ENCODE results near the gene ARHGAP32.

Gene ARHGAP32

DNA sequence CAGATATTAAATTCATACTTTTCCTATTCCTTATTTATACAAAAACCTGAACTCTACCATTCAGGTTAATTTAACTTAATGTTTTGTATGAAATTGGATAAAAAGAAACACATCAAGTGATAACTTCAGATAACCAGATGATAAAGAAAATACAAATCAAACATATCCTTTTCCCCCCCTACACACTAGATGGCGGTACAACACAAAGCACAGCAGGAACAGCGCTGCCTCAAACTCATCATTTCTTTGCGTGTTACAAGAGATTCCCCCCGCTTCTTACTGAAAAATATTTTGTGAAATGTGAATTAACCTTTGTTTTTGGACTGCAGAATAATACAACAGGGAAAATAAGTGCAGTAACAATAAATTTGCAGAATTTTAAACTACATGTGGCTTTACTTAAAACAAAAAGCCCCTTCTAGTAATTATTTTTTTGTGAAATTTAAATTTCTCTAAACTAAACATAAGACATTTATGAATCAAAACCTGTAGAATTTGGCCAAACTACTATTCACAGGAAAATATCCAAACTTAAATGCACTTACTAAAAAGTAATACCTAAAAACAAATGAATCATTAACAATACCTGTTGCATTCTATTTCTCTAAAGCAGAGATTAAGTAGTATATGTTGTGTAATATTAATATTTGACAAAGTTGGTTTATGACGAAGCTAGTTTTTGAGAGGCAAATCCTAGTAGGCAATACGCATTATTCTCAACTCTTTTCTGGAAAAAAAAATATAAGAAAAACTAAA lies 74.4 kb downstream of the ARHGAP32 start:
- H3K4me3 ChIP-seq (replicated peaks; ENCODE audit: low read depth, low read length): no peak overlapping the region
- TF ChIP-seq, protein P1, sequence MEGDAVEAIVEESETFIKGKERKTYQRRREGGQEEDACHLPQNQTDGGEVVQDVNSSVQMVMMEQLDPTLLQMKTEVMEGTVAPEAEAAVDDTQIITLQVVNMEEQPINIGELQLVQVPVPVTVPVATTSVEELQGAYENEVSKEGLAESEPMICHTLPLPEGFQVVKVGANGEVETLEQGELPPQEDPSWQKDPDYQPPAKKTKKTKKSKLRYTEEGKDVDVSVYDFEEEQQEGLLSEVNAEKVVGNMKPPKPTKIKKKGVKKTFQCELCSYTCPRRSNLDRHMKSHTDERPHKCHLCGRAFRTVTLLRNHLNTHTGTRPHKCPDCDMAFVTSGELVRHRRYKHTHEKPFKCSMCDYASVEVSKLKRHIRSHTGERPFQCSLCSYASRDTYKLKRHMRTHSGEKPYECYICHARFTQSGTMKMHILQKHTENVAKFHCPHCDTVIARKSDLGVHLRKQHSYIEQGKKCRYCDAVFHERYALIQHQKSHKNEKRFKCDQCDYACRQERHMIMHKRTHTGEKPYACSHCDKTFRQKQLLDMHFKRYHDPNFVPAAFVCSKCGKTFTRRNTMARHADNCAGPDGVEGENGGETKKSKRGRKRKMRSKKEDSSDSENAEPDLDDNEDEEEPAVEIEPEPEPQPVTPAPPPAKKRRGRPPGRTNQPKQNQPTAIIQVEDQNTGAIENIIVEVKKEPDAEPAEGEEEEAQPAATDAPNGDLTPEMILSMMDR (IDR thresholded peaks at IDR 0.05; ENCODE audit: low read depth, low read length, missing control alignments): peak; percentile 84
- peak; percentile 48 for DNase-seq (ENCODE audit: extremely low read depth, low read depth)

- DNase-seq (ENCODE audit: extremely low read depth, low read depth): no peak
- no peak overlapping the region for H3K4me3 ChIP-seq (replicated peaks; ENCODE audit: low read depth, low read length)
- TF ChIP-seq, protein P1 (IDR thresholded peaks at IDR 0.05; ENCODE audit: low read depth, low read length, missing control alignments): no peak
Measured at GRCh38 chr11:129115652-129116586, 76.2 kb downstream of the ARHGAP32 start.

GRCh38 chr11:129109701-129110100 lies 82.4 kb downstream of the ARHGAP32 start:
- H3K4me3 ChIP-seq (replicated peaks; ENCODE audit: low read depth, low read length): no peak overlapping the region
- TF ChIP-seq, protein P1 (IDR thresholded peaks at IDR 0.05; ENCODE audit: low read depth, low read length, missing control alignments): no peak
- no peak for DNase-seq (ENCODE audit: extremely low read depth, low read depth)

DNA sequence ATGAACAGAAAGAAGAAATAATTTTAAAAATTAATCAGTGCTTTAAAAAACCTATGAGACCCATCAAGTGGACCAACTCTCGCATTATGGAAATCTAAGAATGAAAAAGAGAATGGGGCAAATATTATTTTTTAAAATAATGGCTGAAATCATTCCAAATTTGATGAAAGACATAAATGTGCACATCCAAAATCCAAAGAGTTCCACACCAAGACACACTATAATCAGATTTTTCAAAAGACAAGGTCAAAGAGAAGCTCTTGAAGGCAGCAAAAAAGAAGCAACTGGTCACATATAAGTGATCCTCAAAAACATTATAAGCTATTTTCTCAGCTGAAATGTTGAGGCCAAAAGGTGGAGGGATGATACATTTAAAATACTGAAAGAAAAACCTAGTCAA lies 85.3 kb downstream of the ARHGAP32 start:
- DNase-seq (ENCODE audit: extremely low read depth, low read depth): no peak
- TF ChIP-seq, protein P1 (IDR thresholded peaks at IDR 0.05; ENCODE audit: low read depth, low read length, missing control alignments): no peak
- H3K4me3 ChIP-seq (replicated peaks; ENCODE audit: low read depth, low read length): no peak overlapping the region

DNA sequence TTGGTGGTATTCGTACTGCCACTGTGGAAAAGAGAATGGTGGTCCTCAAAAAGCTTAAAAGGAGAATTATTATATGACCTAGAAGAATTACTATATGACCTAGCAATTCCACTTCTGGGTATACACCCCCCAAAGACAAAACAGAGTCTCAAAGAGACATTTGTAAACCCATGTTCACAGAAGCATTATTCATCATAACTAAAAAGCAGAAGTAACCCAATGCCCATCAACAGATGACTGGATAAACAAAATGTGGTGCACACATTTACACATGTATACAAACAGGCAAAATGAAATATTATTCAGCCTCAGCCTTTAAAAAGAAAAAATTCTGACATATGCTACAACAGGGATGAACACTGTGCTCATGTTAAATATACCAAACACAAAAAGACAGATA lies 89.4 kb downstream of the ARHGAP32 start:
- TF ChIP-seq, protein P1 (IDR thresholded peaks at IDR 0.05; ENCODE audit: low read depth, low read length, missing control alignments): no peak
- no peak for DNase-seq (ENCODE audit: extremely low read depth, low read depth)
- no peak overlapping the region for H3K4me3 ChIP-seq (replicated peaks; ENCODE audit: low read depth, low read length)

DNA sequence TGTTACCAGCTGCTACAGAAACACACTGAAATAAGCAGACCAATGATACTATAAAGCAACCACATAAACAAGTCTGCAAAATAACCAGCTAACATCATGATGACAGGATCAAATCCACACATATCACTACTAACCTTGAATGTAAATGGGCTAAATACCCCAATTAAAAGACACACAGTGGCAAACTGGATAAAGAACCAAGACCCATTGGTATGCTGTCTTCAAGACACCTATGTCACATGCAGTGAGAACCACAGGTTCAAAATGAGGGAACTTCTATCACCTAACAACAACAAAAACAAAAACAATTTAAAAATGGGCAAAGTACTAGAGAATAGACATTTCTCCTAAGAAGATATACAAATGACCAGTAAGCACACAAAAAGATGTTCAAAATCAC lies 89.9 kb downstream of the ARHGAP32 start:
- no peak overlapping the region for H3K4me3 ChIP-seq (replicated peaks; ENCODE audit: low read depth, low read length)
- TF ChIP-seq, protein P1 (IDR thresholded peaks at IDR 0.05; ENCODE audit: low read depth, low read length, missing control alignments): no peak
- no peak for DNase-seq (ENCODE audit: extremely low read depth, low read depth)
